ENCODE results near the gene MAGI2.

Gene MAGI2

DNA sequence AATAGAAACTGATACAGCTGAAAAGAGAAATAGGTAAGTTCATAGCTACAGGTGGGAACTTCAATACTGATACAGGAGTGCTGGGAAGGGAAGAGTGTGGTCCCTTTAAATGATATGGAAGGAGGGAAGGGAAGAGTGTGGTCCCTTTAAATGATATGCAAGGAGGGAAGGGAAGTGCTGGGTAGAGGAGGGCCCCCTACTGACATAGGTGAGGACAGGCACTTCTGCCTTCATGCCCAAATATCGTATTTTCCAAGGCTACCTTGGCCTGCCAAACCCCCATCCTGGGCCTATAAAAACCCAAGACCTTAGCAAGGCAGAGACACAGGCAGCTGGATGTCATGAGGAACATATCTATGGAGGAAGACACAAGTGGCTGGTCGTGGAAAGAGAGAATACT lies 92.3 kb downstream of the MAGI2 start:
- no peak for DNase-seq

DNA sequence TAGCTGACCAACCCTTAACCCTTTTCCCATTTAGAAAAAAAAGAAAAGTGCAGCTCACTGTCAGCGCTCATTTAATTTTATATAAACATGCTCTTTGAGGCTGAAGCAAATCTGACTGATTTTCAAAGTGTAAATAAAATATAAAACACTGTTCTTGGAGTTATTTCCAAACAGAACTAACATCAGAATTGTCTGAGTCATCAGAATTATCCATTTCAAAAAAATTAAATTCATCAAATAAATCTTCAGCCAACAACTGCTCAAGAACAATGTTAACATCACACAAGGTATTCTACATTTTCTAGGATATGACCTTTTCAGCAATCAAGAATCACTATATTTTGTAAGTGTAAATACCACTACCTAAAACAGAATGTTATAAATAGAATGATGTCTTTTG lies 93.6 kb downstream of the MAGI2 start:
- no peak for DNase-seq

DNA sequence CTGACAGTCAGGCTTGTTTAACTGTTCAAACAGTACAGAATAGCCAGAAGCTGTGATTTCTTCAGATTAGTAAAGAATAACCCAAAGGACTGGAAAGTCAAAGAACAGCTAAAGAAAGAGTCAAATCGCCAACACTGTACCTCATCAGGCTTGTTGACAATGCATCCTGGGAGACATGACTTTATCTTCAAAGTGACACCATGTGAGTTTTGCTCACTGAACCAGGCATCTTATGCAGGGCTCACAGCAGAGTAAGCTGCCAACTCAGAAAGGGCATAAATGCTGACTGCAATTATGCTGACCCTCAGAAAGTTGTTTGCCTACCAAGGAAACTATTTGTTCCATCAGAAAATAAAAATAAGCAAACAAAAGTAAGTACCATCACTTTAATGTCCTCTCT lies 96.4 kb downstream of the MAGI2 start:
- no peak for DNase-seq

DNA sequence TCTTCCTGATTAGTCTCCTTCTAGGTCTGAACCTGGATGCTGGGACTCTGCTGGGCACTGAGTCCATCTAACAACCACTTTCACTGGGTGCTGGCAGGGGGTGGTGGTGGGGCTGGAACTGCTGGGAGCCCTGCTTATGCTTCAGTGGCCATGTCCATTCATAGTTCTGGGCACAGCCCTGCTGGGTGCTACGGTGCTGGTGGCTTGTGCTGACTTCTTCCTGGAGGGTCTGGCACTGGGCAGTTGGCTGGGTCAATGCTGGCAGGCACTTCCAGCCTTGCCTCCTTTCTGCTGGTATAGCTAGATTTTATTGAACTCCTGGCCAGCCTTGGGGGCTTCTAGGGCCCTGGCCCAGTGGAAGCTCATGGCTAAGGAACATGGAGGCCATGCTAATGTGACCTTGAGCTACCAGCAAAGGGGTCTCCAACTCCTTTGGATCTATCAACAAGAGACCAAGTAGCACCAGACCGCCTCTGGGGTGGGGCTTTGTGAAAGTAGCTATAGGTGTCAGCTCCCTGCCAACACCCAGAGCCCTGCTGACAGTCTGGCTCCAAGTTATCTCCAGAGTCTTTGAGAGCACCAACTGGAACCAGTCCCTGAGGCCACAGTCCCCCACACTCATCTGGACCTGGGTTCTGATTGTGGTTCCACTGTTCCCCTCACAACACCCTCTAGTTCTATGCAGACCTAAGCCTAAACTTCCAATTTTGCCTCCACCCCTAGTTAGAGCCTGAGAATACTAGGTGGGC lies 99.6 kb downstream of the MAGI2 start:
- no peak for DNase-seq

DNA sequence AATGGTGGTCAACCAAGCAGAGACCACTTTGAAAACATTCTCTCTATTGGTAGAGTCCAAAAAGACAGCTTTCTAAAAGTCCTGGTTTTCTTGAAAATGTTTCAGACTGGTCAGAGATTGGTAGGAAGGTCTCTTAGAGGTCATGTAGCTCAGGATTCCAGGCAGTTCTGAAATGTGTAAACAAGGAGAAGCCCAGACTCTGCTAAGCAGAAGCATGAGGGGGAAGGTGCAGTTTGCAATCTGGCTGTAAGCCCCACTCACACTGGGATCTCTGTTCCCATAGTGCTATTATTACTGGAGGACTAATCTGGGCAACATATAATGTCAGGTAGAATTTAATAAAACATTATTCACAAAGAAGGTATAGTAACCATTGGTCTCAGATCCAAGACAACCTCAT lies 101.1 kb downstream of the MAGI2 start:
- no peak for DNase-seq

DNA sequence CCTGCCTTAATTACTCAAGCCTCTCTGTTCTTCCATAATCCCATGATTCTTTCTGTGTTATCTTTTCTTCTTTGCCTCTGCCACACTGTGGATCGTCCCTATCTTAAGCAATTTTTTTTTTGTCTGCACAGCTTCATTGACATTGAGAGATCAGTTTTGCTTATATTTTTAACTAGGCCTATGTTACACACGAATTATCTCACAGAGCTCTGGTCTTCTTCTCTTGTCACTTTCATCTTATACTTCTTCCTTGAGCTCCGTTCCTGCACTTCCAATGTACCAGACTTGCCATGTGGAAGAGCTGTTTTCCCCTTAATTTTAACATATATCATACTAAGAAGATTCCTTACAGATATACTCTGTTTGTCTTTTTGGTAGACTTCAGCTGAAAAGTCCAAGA lies 106.1 kb downstream of the MAGI2 start:
- no peak for DNase-seq

DNA sequence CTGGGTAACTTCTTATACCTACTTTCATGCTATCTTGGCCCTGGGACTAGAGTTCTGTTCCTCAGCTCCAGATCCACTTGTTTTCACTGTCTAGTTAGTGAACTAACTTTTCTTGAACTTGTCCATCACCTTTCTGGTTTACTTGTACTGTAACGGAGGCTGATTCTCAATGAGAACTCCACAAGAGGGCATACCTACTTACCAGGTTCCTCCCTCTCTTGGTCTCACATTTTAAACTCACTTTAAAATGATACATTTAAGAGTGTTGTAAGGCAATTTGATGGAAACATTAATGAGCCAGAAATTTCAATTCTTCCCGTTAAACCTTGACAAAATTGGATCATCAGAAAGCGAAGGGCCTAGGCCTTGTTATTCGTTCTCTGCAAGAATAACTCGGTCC lies 111.6 kb downstream of the MAGI2 start:
- no peak for DNase-seq

DNA sequence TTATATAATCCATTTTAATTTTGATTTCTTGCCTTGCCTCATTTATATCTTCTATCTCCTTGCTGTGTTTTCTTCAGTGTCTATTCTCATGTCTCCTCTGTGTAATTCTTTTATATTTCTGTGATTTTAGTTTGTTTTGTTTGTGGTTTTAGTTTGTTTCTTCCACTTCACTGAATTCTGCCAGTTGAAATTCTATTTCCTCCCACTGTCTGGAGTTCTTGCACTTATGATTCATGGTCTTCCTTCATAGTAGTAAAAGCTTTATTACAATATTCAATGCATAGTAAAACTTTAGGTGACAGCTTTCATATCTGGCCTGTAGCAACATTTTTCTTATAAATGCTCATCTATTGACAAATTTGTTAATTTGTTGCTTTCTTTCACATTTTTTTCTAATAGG lies 113.3 kb downstream of the MAGI2 start:
- DNase-seq, result no peak

DNA sequence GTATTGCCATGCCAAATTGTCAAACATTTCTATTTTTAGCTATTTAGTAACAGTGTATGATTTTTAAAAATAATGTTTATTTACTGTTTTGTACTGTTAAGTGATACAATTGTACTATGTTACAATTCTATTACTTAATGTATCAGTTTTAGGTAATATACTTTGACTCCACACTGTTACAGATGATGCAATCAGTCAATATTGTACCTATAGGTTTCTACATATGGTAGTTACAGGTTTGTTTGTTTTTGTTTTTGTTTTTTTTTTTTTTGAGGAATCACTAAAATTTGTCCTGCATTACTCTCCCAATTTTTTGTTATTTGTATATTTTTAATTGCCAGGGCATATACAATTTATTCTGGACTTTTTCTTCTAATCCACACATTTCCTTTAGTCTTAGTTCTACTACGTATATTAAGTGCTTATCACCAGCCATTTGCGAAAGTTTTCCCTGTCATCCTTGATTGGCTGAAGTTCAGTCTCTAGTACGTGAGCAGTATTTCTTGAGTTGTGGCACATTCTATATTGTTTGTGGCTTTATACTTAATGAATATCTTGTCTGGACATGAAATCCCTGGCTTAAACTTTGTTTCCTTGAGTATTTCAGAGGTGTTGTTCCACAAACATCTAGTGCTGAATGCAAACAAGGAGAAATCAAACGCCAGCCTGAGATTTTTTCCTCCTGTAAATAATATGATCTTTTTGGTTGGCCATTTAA lies 114.1 kb downstream of the MAGI2 start:
- DNase-seq, result no peak

DNA sequence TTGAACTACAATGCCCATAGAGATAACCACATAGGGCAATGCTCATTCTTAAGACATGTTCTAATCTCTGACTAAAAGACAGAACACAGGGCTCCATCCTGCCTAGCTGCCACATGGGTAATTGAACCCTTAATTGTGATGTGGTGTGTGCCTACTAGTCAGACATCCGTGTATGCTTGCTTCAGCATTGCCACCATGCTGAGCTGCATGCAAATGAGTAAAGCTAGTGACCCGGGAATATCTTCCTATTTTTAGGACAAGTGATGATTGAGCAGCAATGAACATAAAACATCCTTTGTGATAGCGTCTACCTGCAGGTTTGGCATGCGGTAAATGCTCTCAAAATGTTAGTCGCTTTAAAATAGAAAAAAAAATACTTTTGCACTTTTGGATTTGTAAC lies 115.8 kb downstream of the MAGI2 start:
- no peak for DNase-seq

DNA sequence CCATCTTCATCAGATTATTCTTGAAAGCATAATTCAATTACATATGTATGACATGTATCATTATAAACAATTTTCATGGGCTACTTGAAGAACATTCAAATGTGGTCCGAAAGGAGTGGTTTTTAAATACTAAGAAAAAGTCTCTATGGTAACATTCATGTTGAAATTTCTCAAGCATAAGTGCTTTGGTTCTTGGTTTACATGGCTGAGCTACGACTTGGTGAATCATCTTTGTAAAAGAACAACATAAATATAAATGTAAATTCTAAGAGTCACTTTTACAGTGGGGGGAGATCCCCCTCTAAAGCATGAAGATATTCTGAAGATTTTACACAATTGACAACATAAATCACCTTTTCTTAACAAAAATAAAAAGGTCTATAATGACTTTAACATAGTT lies 118.6 kb downstream of the MAGI2 start:
- DNase-seq, result no peak

DNA sequence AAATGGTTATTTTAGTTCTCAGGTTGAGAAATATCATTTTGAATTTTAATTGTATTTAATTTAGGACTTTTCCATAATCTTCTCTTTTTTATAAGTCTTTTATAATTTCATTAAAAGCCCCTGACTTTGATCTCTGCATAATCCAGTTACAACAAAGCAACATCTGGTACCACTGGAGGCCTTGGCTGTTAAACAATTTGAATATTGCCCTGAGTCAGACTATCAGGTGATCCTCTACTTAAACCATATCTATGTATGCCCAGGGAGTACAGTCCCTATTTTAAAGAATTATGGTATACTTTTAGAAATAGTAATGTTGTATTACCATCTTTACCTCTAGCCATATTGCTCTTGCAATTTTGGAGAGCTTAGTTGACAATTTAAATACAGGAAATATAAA lies 119.1 kb downstream of the MAGI2 start:
- DNase-seq, result no peak

DNA sequence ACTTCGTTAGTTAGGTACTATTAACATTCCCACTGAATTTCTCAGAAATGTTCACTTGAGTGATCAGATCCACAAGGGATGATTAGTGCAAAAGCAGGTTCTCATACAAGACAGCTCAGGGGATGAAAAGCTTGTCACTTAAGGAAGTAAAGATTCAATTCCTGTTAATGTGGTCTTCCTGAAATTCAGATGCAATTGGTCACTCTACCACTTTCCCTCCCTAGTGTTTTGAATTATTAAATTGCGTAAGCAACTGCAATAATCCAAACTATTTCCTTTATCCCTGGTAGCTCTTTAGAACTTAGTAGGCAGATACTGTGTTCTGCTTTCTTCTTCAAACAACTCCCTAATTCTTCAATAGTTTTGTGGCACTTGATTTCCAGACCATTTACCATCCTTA lies 121.4 kb downstream of the MAGI2 start:
- DNase-seq, result no peak

DNA sequence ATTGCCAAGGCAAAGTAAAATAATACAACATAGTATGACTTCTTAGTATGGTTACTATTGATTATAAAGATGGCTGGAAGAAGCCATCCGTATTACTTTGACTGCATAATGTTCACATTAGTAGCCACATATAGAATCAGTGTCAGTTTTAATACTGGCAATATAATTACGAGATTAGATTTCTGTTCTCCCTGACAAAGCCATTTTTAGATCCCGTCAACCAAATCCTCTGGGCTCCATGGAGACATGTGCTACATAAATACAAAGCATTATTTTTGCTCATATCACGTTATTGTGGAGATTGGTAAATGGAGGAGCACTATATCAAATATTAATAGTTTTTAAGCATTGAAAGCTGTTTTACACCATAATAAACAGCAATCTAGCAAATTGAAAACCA lies 124.0 kb downstream of the MAGI2 start:
- DNase-seq, result no peak

DNA sequence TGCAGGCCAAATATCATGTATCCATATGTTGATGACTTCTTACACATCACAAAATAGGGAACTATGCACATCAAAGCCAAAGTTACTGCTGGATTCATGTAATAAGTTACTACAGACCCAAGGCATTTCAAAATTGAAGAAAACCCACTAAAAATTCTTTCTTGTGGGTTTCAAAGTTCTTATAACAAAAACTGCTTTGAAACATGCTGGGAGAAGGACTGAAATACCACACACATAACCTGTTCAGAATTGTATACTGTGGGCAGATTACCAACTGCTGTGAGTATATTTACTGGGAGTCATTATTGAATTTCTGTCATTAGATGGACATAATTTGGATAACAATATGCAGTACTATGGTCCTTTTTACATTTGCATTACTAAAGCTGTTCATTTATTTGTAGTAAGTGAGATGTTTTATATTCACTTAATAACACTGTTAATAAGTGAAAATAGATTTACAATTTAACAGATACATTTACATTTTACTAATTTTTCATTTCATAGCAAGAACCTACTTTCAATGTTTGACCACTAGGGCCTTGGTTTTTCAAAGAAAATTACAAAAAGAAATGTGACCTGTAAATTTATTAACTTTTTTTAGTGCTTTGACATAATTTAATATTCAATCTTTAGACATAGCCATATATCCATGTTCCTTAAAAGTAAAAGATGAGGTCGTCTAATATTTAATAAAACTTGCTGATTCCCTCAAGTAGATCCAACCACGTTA lies 132.6 kb downstream of the MAGI2 start:
- no peak for DNase-seq

DNA sequence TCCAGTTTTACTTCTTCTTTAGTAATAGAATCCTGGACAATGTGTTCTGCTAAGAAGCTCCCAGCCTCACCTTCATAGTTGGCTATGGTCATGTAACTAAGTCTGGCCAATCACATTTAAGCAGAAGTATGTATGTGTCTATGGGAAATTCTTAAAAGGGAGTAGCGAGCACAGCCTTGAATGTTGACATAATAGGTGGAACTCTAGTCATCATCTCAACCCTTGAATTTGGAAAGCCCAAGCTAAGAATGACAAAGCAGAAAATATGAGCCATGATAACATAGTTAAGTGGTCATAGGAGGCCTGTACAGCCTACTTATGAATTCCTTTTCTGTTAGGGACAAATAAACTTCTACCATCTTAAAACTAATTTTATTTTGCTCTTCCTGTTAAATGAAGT lies 134.1 kb downstream of the MAGI2 start:
- DNase-seq, result no peak

DNA sequence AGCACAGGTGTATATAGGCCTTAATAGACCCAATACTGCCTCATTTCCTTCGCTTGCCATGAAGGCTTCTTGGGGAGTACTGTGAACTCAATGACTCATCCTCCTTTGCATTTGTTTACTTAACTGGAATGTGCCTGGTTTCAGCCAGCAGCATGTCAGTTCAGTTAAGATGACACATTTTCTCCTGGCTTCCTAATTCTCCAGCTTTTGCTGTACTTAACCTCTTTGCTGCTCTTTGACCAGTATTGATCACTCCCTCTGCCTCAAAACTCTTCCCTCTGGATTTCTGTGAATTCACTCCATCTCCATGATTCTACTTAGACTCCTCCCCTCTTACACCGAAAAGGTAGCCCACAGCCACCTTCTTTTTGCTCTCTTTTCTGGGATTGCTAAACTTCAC lies 135.7 kb downstream of the MAGI2 start:
- DNase-seq, result no peak

DNA sequence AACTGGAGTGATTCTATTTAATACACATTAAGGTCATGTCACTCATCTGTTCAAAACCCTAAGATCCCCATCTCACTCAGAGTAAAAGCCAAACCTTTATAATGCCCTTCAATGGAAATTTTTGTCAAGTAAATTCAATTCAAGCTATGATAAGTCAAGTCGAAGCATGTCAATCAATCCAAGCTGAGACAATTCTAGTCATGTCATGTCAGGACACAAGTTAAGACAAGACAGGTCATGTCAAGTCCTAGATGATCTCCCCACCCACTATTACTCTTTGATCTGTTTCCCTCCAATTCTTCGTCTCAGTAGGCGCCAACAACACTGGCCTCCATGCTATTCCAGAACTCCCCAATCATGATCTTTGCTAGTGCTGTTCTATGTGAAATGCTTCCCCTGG lies 141.4 kb downstream of the MAGI2 start:
- DNase-seq, result no peak

DNA sequence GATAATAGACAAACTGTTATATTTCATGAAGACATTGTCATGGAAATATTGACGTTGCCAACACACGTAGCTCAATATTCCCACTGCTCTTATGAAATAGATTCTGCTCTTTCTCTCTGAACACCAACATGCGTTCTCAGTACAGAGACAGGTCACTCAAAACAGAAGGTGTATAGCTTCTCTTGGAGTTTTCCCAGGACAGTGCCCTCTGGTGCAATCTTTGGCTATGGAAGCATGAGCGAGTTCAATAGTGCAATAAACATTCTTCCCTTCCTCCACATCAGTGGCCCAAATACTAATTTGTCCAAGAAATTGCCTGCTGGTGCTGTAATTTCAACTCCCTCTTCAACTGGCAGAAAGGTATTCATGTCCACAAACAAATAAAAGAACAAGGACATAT lies 145.3 kb downstream of the MAGI2 start:
- DNase-seq, result no peak

DNA sequence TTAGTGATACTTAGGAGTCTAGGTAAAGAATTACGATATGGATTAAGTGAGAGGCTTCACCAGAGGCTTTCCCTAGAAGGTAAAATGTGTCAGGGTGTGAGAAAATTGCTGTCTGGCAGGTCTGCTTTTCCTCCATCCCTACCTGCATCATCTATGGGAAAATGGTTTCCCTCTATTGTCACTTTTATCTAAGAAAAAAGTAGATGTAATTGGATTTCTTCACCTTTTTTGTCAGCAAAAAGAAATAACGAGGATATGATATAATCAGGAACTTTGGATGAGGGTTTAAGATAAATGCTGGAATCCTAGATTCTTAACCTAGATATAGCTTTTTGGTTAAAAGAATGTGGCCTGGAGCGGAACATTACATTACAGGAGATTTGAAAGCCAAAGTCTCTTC lies 146.1 kb downstream of the MAGI2 start:
- no peak for DNase-seq

DNA sequence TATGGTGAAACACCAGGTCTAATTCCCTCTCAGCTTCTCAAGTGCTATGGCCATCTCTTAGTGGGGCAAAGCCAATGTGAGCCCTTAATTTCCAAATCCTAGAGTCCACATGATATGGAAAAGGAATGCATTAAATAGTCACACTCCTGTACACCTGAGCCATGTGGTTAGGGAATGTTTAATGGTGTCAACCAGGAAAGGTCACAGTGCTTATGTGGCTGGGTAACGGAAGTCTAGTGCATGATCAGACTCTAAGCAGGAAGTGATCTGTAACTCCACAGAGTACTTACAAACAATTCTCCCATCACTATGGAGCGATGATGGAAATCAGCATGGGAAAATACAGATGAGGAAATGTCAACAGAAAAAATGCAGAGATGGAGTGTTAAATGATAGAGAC lies 148.8 kb downstream of the MAGI2 start:
- no peak for DNase-seq

DNA sequence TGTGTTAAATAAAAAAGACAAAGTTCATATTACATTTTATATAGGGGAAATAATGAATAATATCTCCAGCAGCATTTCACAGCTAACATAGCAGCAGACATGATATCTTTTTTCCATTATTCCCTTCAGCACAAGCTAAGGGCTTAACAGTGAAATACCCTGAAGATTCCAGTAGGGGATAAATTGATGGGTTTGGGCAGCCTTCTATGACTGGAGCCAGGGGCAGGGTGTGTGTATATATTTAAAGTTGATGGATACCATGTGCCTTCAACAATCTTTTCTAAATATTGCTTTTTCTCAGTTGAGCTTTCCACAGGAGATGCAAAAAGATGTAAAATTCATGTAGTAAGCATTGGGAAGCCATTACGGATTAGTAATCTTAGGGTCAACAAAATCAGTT lies 151.2 kb downstream of the MAGI2 start:
- DNase-seq, result no peak

DNA sequence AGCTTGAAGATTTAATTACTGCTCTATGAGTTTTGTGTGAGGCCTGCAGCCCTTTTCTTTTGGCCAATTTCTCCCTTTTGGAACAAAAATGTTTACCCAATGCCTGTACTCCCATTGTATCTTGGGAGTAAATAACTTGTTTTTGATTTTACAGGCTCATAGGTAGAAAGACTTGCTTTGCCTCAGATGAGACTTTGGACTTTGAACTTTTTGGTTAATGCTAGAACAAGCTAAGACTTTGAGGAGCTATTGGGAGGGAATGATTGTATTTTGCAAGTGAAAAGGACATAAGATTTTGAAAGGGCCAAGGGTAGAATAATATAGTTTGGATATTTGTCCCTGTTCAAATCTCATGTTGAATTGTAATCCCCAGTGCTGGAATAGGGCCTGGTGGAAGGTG lies 152.0 kb downstream of the MAGI2 start:
- no peak for DNase-seq

DNA sequence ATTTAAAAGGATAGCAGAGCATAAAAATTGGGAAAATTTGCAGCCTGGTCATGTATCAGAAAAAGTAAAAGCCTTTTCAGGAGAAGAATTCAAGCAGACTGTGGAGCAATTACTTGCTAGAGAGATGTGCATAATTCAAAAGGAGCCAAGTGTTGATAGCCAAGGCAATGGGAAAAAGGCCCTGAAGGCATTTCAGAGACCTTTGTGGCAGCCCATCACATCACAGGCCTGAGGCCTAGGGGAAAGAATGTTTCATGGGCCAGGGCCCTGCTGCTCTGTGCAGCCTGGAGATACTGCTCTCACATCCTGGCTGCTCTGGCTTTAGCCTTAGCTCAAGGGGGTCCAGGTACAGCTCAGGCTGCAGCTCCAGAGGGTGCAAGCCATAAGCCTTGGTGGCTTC lies 152.9 kb downstream of the MAGI2 start:
- no peak for DNase-seq

Data from COR-L47 (cell line).